BLaER1 (cell line): Measurements from ENCODE around the gene DENND1A.

Experiments used
- H3K27ac ChIP-seq: shearing (Covaris generic); formaldehyde crosslinking; 2 replicates; pipeline ENCODE4 v1.8.1; 2022
- H3K27me3 ChIP-seq: shearing (Covaris generic); formaldehyde crosslinking; 2 replicates; pipeline ENCODE4 v1.8.1; 2022
- H3K36me3 ChIP-seq: shearing (Covaris generic); formaldehyde crosslinking; 2 replicates; pipeline ENCODE4 v1.8.1; 2022
- H3K4me1 ChIP-seq: shearing (Covaris generic); formaldehyde crosslinking; 2 replicates; pipeline ENCODE4 v1.8.1; 2022
- H3K4me2 ChIP-seq: shearing (Covaris generic); formaldehyde crosslinking; 2 replicates; pipeline ENCODE4 v1.8.1; 2022
- H3K4me3 ChIP-seq: shearing (Covaris generic); formaldehyde crosslinking; 2 replicates; pipeline ENCODE4 v1.8.1; 2022
- H3K9ac ChIP-seq: shearing (Covaris generic); formaldehyde crosslinking; 2 replicates; pipeline ENCODE4 v1.8.1; 2022
- H3K9me3 ChIP-seq: shearing (Covaris generic); formaldehyde crosslinking; 2 replicates; pipeline ENCODE4 v1.8.1; 2022
- H4K20me1 ChIP-seq: shearing (Covaris generic); formaldehyde crosslinking; 2 replicates; pipeline ENCODE4 v1.8.1; 2022
- Cebpa-rat ChIP-seq: shearing (Covaris generic); IDR thresholded peaks from 2 replicates; pipeline ENCODE4 v1.8.1; 2022

Gene DENND1A

DNA sequence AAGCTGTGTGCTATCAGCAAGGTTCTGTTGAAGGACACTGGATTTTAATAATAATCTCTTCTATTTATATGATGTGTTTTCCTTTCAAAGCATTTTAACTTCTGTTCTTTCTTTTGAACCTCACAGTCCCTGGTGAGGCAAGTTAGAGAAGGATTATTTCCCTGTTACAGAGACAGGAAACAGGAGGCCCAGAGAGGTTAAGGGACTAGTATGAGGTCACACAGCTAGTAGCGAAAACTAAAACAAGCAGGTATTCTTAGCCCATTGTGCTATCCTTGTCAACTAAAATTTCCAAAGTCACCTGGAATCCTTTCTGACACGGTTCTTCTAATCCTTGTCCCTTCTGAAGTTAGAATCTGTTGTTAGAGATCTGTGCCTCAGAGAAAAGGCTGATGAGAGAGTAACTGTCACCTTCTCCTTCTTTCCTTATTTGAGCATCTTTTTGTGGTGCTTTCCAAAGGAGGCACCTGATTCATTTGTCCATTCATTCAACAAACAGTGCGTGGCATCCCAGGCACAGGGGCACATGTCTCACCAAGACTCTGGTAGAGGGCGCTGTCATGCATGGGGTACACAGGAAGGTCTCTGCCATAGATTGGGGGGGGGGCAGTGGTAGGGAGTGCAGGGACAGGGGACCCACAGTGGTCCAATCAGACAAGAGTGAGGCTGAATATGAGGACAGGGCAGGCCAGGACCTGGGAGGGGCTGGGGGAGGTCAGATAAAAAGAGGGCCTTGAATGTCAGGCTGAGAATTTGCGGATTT, 512.5 kb downstream of the DENND1A start:
- peaks cover 35% of the 10 kb centered on the region for H3K4me1 ChIP-seq
- H3K9me3 ChIP-seq, result no peaks in the 10 kb centered on the region
- no peak overlapping the region for H3K27ac ChIP-seq
- peaks cover 20% of the 10 kb centered on the region for H3K36me3 ChIP-seq
- H3K27me3 ChIP-seq, result peaks cover 15% of the 10 kb centered on the region; the same call in 1 of the 2 replicates
- H3K9ac ChIP-seq, result no peak overlapping the region
- H3K4me3 ChIP-seq, result no peak overlapping the region
- peaks cover 54% of the 10 kb centered on the region for H4K20me1 ChIP-seq
- H3K4me2 ChIP-seq, result no peak overlapping the region
- no peak for TF ChIP-seq Cebpa-rat

DNA sequence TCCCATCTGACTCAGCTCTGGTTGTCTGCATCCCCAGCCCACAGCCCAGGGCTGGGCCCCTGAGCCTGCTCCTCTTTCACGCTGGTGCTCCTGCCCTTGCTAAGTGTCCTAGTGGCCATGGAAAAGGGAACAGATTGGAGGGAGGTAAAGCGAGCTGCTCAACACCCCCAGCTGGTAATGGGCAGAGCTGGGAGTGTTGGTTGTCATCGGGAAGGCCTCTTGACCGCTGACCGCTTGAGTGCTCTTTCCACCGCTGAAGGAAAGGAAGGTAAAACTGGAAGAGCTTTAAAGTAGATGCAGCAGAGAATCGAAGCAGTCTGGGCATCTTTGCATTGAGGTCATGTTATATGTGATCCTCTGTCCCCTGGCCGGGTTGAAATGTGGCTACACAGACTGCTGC, 513.8 kb downstream of the DENND1A start:
- peaks cover 8% of the 10 kb centered on the region; the same call in 1 of the 2 replicates for H3K27me3 ChIP-seq
- H3K4me3 ChIP-seq, result no peak overlapping the region
- H3K27ac ChIP-seq, result no peak overlapping the region
- H3K4me2 ChIP-seq, result no peak overlapping the region
- peaks cover 27% of the 10 kb centered on the region for H3K4me1 ChIP-seq
- H4K20me1 ChIP-seq, result peaks cover 45% of the 10 kb centered on the region
- no peak for TF ChIP-seq Cebpa-rat
- H3K9me3 ChIP-seq, result no peaks in the 10 kb centered on the region
- H3K9ac ChIP-seq, result no peak overlapping the region
- peaks cover 20% of the 10 kb centered on the region for H3K36me3 ChIP-seq

- H3K4me1 ChIP-seq, result peaks cover 18% of the 10 kb centered on the region
- H3K27me3 ChIP-seq, result peaks cover 2% of the 10 kb centered on the region; the same call in 1 of the 2 replicates
- peak overlapping the region; percentile 82 for H3K4me2 ChIP-seq
- no peak overlapping the region for H3K9ac ChIP-seq
- TF ChIP-seq Cebpa-rat, result no peak
- H3K27ac ChIP-seq, result no peak overlapping the region
- H3K4me3 ChIP-seq, result no peak overlapping the region
- H3K9me3 ChIP-seq, result no peaks in the 10 kb centered on the region
- H3K36me3 ChIP-seq, result peaks cover 23% of the 10 kb centered on the region
- H4K20me1 ChIP-seq, result peaks cover 38% of the 10 kb centered on the region
Observed at GRCh38 chr9:123414936-123415930, 514.7 kb downstream of the DENND1A start.

- no peaks in the 10 kb centered on the region for H3K9me3 ChIP-seq
- no peak overlapping the region for H3K27ac ChIP-seq
- no peak overlapping the region for H3K4me3 ChIP-seq
- TF ChIP-seq Cebpa-rat, result no peak
- H4K20me1 ChIP-seq, result peaks cover 28% of the 10 kb centered on the region
- no peak overlapping the region for H3K9ac ChIP-seq
- H3K27me3 ChIP-seq, result no peaks in the 10 kb centered on the region
- peak overlapping the region; percentile 82; the same call in 1 of the 2 replicates for H3K4me2 ChIP-seq
- peaks cover 15% of the 10 kb centered on the region for H3K4me1 ChIP-seq
- H3K36me3 ChIP-seq, result peaks cover 14% of the 10 kb centered on the region; the same call in 1 of the 2 replicates
Observed at GRCh38 chr9:123414204-123414603, 515.7 kb downstream of the DENND1A start.

- no peak overlapping the region for H3K27ac ChIP-seq
- H3K9ac ChIP-seq, result no peak overlapping the region
- no peaks in the 10 kb centered on the region for H3K9me3 ChIP-seq
- peaks cover 28% of the 10 kb centered on the region for H3K4me1 ChIP-seq
- TF ChIP-seq Cebpa-rat, result no peak
- H4K20me1 ChIP-seq, result peaks cover 21% of the 10 kb centered on the region
- H3K4me3 ChIP-seq, result no peak overlapping the region
- no peak overlapping the region for H3K4me2 ChIP-seq
- no peaks in the 10 kb centered on the region for H3K27me3 ChIP-seq
- peaks cover 6% of the 10 kb centered on the region; the same call in 1 of the 2 replicates for H3K36me3 ChIP-seq
Observed at GRCh38 chr9:123412171-123412820, 517.6 kb downstream of the DENND1A start.

DNA sequence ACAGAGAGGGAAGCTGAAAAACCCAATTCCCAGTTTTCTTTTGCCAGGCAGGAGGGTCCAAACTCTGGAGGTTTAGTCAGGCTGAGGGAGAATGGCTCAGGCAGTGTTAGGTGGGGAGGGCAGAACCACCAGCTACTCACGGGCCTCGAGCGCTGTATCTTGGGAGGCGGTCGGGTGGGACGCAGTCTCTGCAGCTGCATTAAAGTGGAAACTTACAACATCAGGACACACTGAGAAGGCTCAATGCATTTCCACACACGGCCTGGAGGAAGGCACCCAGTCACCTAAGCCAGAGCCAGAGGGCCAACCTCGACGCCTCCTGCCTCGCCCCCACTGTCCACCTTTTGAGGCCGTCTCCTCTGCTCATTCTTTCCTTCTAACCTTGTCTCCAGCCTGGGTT, 518.3 kb downstream of the DENND1A start:
- Histone ChIP-seq H3K9ac (no peak overlapping the region), H3K9me3 (no peaks in the 10 kb centered on the region), H3K27ac (no peak overlapping the region), H3K4me3 (no peak overlapping the region), H4K20me1 (peaks cover 20% of the 10 kb centered on the region), H3K4me1 (peaks cover 33% of the 10 kb centered on the region), H3K4me2 (no peak overlapping the region), H3K36me3 (peaks cover 6% of the 10 kb centered on the region; the same call in 1 of the 2 replicates), H3K27me3 (no peaks in the 10 kb centered on the region)
- no peak for TF ChIP-seq Cebpa-rat

DNA sequence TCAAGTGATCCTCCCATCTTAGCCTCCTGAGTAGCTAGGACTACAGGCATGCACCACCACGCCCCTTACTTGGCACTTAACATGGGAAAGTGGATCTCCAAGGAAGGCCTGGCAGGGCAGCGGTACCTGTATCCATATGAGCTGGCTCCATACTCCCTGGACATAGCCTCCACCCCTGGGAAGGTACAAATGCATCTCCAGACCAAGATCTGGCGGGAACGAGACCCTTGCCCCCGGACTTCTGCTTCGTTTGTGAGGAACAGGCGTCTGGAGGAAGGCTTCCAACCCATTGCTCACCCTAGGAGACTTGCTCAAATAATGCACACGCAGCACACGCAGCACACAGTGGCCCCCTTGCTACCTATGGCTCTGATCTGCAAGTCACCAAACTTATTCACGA, 518.7 kb downstream of the DENND1A start:
- no peaks in the 10 kb centered on the region for H3K27me3 ChIP-seq
- no peaks in the 10 kb centered on the region for H3K9me3 ChIP-seq
- H3K4me2 ChIP-seq, result no peak overlapping the region
- no peak overlapping the region for H3K9ac ChIP-seq
- peaks cover 37% of the 10 kb centered on the region for H3K4me1 ChIP-seq
- H4K20me1 ChIP-seq, result peaks cover 16% of the 10 kb centered on the region
- TF ChIP-seq Cebpa-rat, result no peak
- peaks cover 6% of the 10 kb centered on the region; the same call in 1 of the 2 replicates for H3K36me3 ChIP-seq
- no peak overlapping the region for H3K27ac ChIP-seq
- no peak overlapping the region for H3K4me3 ChIP-seq

- H3K4me2 ChIP-seq, result no peak overlapping the region
- H3K4me1 ChIP-seq, result peaks cover 36% of the 10 kb centered on the region
- H3K36me3 ChIP-seq, result peaks cover 6% of the 10 kb centered on the region; the same call in 1 of the 2 replicates
- H3K9ac ChIP-seq, result no peak overlapping the region
- no peak overlapping the region for H3K4me3 ChIP-seq
- no peaks in the 10 kb centered on the region for H3K9me3 ChIP-seq
- peaks cover 8% of the 10 kb centered on the region for H4K20me1 ChIP-seq
- no peak for TF ChIP-seq Cebpa-rat
- no peak overlapping the region for H3K27ac ChIP-seq
- no peaks in the 10 kb centered on the region for H3K27me3 ChIP-seq
Observed at GRCh38 chr9:123410281-123410910, 519.5 kb downstream of the DENND1A start.
